HCT116 (cell line): Measurements from ENCODE around the gene CCDC28B. TPM values are rescaled to one million over a fixed set of nuclear protein-coding genes. Genes with fewer than 3 reads are reported as not detected.

Experiments
- ATAC-seq: fragments of 200-7000 bp; cut with Tn5 transposase; 2 replicates; pipeline ENCODE4 v1.9.1; 2020; ENCODE audit warnings: mild to moderate bottlenecking, moderate library complexity
- BruUV-seq: library from RNA; stranded (reverse); fragments of 400-500 nt; replicated peaks from 2 replicates; lab custom pipeline; 2021; lab: Mats Ljungman, UMichigan
- CTCF ChIA-PET: fragments of 300-600 bp; sonication (Branson Sonifier 250); formaldehyde crosslinking; loops from one replicate; lab custom pipeline; 2021; ENCODE audit warnings: antibody characterized with exemption; lab: Charles Lee
- POLR2A ChIA-PET: fragments of 300-600, 350-600 bp; sonication (Branson Sonifier 250); formaldehyde crosslinking; loops from one replicate; lab custom pipeline; 2021; ENCODE audit warnings: antibody characterized with exemption; lab: Charles Lee
- RAD21 ChIA-PET, 2 experiments: fragments of 300-600 bp; sonication (Branson Sonifier 250); formaldehyde crosslinking; loops; one replicate each; lab custom pipeline; 2023; ENCODE audit warnings: low total read pairs in 2 of 2; ENCODE audit not compliant: uncharacterized antibody in 2 of 2, unreplicated experiment in 2 of 2, low non-redundant PET in 1 of 2; lab: Charles Lee
- DNase-seq: peaks from one replicate; pipeline ENCODE4 v3.0.0-alpha.2; 2010; ENCODE audit warnings: low read depth, low spot score
- H2AFZ ChIP-seq: fragments of 200-600 bp; shearing (Covaris generic), sonication (generic); 2 replicates; pipeline ENCODE4 v1.6.1; 2017; ENCODE audit warnings: low read depth, mixed run types, mixed read lengths, antibody characterized with exemption, low read length; ENCODE audit not compliant: poor library complexity, severe bottlenecking
- H3K27ac ChIP-seq: 2 replicates; pipeline ENCODE4 v1.5.1; 2012; ENCODE audit warnings: low read depth, low read length
- H3K27me3 ChIP-seq: fragments of 200-600 bp; sonication (generic); 2 replicates; pipeline ENCODE4 v1.6.1; 2016; ENCODE audit warnings: mixed run types, low read length, mixed read lengths; ENCODE audit not compliant: insufficient read depth
- H3K36me3 ChIP-seq, 2 experiments: fragments of 200-500 bp in 1 of 2; fragments of 200-600 bp in 1 of 2; sonication (Bioruptor generic) in 1 of 2; sonication (generic) in 1 of 2; 2 replicates each; pipeline versions ENCODE4 v1.5.1 to v1.6.1; 2014 to 2016; ENCODE audit warnings: low read length in 2 of 2, inconsistent platforms in 1 of 2, mixed read lengths in 1 of 2, mixed run types in 1 of 2; ENCODE audit not compliant: insufficient read depth in 2 of 2, control insufficient read depth in 1 of 2
- H3K4me1 ChIP-seq, 2 experiments: fragments of 200-600 bp in 1 of 2; sonication (generic) in 1 of 2; 2 replicates each; pipeline versions ENCODE4 v1.5.1 to v1.6.1; 2012 to 2017; ENCODE audit warnings: low read length in 2 of 2, inconsistent platforms in 1 of 2, mild to moderate bottlenecking in 1 of 2, mixed read lengths in 1 of 2, mixed run types in 1 of 2, moderate library complexity in 1 of 2; ENCODE audit not compliant: insufficient read depth in 2 of 2, control insufficient read depth in 1 of 2
- H3K4me2 ChIP-seq: fragments of 200-600 bp; sonication (generic); 2 replicates; pipeline ENCODE4 v1.6.1; 2017; ENCODE audit warnings: mixed run types, low read length, mixed read lengths
- H3K4me3 ChIP-seq, 2 experiments: fragments of 200-600 bp in 1 of 2; sonication (generic) in 1 of 2; replicated peaks in 1 of 2; 2 replicates each; pipeline ENCODE4 v1.5.1; 2011 to 2016; ENCODE audit warnings: low read length in 2 of 2, control low read depth in 1 of 2, low read depth in 1 of 2, mild to moderate bottlenecking in 1 of 2, mixed read lengths in 1 of 2, mixed run types in 1 of 2
- H3K79me2 ChIP-seq: fragments of 200-600 bp; sonication (generic); 2 replicates; pipeline ENCODE4 v1.6.1; 2017; ENCODE audit warnings: mild to moderate bottlenecking, mixed run types, low read length, moderate library complexity, mixed read lengths; ENCODE audit not compliant: insufficient read depth
- H3K9ac ChIP-seq: fragments of 200-600 bp; sonication (generic); 2 replicates; pipeline ENCODE4 v1.6.1; 2016; ENCODE audit warnings: low read length, mixed read lengths
- H3K9me2 ChIP-seq: fragments of 200-600 bp; sonication (generic), shearing (Covaris generic); 2 replicates; pipeline ENCODE4 v1.6.1; 2017; ENCODE audit warnings: mixed run types, mild to moderate bottlenecking, moderate library complexity; ENCODE audit not compliant: insufficient read depth
- H3K9me3 ChIP-seq, 2 experiments: fragments of 200-500 bp in 1 of 2; fragments of 200-600 bp in 1 of 2; sonication (Bioruptor generic) in 1 of 2; sonication (generic) in 1 of 2; 2 replicates each; pipeline ENCODE4 v1.6.1; 2014 to 2017; ENCODE audit warnings: low read length in 2 of 2, mixed read lengths in 2 of 2, inconsistent platforms in 1 of 2, low read depth in 1 of 2, mild to moderate bottlenecking in 1 of 2, mixed run types in 1 of 2, moderate library complexity in 1 of 2; ENCODE audit not compliant: control insufficient read depth in 1 of 2, insufficient read depth in 1 of 2
- H4K20me1 ChIP-seq: fragments of 200-600 bp; sonication (generic), shearing (Covaris generic); 2 replicates; pipeline ENCODE4 v1.6.1; 2017; ENCODE audit warnings: mixed run types, mild to moderate bottlenecking, moderate library complexity; ENCODE audit not compliant: insufficient read depth
- EZH2phosphoT487 ChIP-seq: fragments of 200-600 bp; IDR thresholded peaks from 2 replicates; pipeline ENCODE4 v1.6.1; 2018; ENCODE audit warnings: antibody characterized with exemption, borderline replicate concordance
- JUND ChIP-seq: IDR thresholded peaks from 2 replicates; pipeline ENCODE4 v1.6.1; 2012
- POLR2AphosphoS5 ChIP-seq: IDR thresholded peaks from 2 replicates; pipeline ENCODE4 v1.6.1; 2011; ENCODE audit warnings: mild to moderate bottlenecking, low read depth, low read length, moderate library complexity
- intact Hi-C: fragments of 100-400 bp; cut with micrococcal nuclease; formaldehyde crosslinking; loops from 2 replicates; pipeline ENCODE4 v1.10.0; 2022
- total RNA-seq: library from RNA; stranded (reverse); gene quantifications from one replicate; pipeline ENCODE4 v1.2.1, GENCODE V29; 2021; ENCODE audit not compliant: unreplicated experiment
- TF ChIP-seq, protein P1 (sequence below): IDR thresholded peaks from 2 replicates; pipeline ENCODE4 v1.6.1; 2011; ENCODE audit warnings: mild to moderate bottlenecking, low read length, moderate library complexity; ENCODE audit not compliant: insufficient replicate concordance; ENCODE audit errors: extremely low read depth

CCDC28B gene
- total RNA-seq, 1 experiment from 2014 or later: 5.9 TPM

GRCh38 chr1:32208891-32209328, 8.5 kb downstream of the CCDC28B start, which contains the start of gene DCDC2B:
TSS of gene DCDC2B (plus strand) at chr1:32209089. CDS start at chr1:32209094, 5 bp downstream.
- ChIA-PET RAD21 (no interaction called here), CTCF (no interaction called here), POLR2A (no interaction called here)
- Histone ChIP-seq H3K9me3 (no peaks in the 10 kb centered on the region), H3K27me3 (no peaks in the 10 kb centered on the region), H3K9me2 (no peaks in the 10 kb centered on the region), H3K27ac (no peak within 1 kb of the TSS), H3K9ac (no peak within 1 kb of the TSS), H3K36me3 (peaks cover 0 to 11% of the 10 kb centered on the region in 2 experiments; a peak in 1 of 4 replicates), H3K79me2 (peaks cover 19% of the 10 kb centered on the region; the same call in 1 of the 2 replicates), H3K4me1 (peaks cover 6 to 25% of the 10 kb centered on the region in 2 experiments; a peak in 2 of 4 replicates), H3K4me2 (0 out of 2 replicates have a peak within 1 kb of the TSS, but pooled peaks have one; percentile 15), H3K4me3 (no peak within 1 kb of the TSS), H2AFZ (no peak within 1 kb of the TSS), H4K20me1 (no peaks in the 10 kb centered on the region)
- intact Hi-C loops: no loop called here
- BruUV-seq: no TSS peak
- DNase-seq: no peak
- 0 out of 2 replicates have a peak, but pooled peaks have one; percentile 4 for ATAC-seq
- TF ChIP-seq, protein P1, sequence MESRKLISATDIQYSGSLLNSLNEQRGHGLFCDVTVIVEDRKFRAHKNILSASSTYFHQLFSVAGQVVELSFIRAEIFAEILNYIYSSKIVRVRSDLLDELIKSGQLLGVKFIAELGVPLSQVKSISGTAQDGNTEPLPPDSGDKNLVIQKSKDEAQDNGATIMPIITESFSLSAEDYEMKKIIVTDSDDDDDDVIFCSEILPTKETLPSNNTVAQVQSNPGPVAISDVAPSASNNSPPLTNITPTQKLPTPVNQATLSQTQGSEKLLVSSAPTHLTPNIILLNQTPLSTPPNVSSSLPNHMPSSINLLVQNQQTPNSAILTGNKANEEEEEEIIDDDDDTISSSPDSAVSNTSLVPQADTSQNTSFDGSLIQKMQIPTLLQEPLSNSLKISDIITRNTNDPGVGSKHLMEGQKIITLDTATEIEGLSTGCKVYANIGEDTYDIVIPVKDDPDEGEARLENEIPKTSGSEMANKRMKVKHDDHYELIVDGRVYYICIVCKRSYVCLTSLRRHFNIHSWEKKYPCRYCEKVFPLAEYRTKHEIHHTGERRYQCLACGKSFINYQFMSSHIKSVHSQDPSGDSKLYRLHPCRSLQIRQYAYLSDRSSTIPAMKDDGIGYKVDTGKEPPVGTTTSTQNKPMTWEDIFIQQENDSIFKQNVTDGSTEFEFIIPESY: no peak
- TF ChIP-seq POLR2AphosphoS5: peak; percentile 32; the same call in 1 of the 2 replicates
- TF ChIP-seq JUND: 0 out of 2 replicates have a peak, but pooled peaks have one; percentile 13
- no peak for TF ChIP-seq EZH2phosphoT487
